GM18909 (cell line): ENCODE results near the gene CCDC57.

Experiments used
- ATAC-seq: cut with Tn5 transposase; IDR thresholded peaks from one replicate; pipeline ENCODE4 v1.9.1; 2021; ENCODE audit warnings: mild to moderate bottlenecking; ENCODE audit not compliant: unreplicated experiment, poor library complexity

Gene CCDC57

DNA sequence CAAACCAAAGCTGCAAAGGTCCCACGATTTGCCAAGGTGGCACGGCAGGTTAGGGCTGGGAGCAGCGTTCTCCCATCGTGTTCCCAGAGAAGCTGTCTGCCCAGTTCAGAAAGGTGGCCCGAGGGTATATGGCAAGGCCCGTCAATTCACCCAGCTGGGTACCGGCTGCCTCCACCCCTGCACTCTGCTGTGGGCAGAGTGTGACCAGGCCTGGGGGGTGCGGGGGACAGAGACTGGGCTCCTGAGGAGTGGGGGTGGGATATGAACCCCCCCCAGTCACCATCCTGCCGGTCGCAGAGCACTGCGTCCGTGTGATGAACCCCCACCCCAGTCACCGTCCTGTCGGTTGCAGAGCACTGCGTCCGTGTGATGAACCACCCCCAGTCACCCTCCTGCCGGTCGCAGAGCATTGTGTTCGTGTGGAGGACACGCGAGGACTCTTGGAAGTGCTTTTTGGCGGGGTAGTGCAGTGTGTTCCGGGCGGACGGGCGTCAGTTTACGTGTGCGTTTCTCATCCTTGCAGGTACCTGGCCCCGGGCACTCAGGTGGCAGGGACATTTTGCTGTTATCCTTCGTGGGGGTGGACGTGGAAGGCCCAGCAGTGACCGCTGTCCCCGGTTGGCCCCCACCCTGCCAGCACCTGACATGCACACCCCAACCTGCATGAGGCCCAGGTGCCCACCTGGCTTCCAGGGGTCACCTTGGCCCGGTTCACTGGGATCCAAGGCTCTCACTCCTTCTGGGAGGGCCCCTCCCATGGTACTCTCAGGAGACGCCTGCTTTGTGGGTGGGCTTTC is 111.9 kb downstream of the CCDC57 start:
- no peak for ATAC-seq

DNA sequence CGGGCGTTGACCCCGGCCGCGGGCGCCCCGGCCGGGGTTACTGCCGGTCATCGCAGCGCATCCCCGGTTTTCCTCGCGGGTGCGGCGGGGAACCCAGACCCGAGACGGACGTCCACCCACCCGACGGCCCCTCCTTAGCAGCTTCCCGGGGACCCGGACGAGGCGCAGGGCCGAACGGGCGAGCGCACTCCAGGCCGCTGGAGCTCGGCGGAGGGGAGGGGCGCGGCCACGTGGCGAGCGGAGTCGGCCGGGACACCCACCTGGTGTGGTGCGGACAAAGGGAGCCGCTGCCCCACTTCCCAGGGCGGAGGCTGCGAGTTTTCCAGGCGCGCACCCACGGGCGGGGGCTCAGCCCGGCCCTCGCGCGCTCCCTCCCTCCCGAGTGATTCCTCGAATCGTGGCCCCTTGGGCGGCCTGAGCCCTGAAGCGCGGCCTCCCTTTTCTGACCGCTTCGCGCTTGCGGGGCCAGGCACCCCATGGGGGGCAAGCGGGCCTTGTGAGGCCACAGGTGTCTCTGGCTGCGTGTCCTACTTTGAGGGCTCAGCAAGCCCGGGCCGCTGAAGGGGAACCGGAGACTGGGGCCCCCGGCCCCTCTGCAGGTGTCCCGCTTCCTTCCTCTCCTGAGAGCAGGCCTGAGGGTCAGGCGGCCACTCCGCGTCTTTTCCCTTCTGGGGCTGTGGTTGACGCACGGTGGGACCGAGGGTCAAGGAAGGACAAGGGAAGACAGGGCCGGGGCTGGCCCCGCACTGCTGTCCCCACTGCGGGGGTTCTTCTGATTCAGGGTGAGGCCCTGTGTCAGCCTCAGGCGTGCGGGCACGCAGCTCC is 113.5 kb downstream of the CCDC57 start:
- ATAC-seq = no peak

DNA sequence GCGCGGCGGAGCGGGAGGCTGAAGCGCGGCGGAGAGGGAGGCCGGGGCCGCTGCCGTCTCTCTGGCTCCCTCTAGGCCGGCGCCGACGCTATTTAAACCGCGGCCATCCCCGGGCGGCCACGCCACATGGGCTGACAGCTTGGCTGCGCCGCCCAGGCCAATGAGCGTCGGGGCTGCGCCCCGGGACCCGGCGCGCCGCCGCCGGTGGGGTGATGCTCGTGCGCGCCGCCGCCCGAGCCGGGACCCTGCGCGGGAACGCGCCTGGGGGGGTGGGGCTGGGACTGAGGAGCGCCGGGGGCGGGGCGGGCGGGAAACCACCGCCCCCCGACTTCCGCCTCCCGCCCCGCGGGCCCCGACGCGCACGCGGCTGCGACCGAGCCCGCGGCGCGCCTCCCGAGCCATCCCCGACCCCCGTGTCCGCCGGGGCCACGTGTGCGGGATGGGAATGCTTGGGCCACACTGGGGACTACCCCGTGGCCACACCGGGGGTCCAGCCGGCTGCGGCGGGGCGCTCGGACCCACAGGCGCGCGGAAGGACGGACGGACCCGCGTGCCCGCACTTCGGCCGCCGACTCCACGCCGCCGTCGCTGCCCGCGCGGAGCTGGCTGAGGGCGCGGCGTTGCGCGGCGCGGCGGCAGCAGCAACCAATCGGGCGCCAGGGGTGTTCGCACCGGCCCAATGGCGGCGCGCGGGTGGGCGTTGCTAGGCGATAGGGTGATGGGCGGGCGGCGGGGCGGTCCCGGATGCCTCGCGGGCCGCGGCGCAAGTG is 114.3 kb downstream of the CCDC57 start, which contains the start of gene FASN:
Gene FASN, minus strand, starts transcription at position 68 of the 770 bp plus-strand sequence. CDS start 1,791 bp downstream, outside the sequence.
- ATAC-seq = peak; percentile 69

DNA sequence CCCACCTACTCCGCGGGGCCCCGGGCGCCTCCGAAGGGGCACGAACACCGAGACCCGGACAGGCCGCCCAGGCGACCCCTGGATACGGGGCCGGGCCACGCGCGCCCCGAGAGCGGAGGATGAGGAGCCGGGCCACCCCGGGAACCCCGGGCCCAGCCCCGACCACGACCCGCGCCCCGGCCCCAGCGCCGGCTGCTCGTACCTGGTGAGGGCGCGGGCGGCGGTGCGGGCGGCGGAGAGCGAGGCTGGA is 114.8 kb downstream of the CCDC57 start:
- ATAC-seq = no peak

DNA sequence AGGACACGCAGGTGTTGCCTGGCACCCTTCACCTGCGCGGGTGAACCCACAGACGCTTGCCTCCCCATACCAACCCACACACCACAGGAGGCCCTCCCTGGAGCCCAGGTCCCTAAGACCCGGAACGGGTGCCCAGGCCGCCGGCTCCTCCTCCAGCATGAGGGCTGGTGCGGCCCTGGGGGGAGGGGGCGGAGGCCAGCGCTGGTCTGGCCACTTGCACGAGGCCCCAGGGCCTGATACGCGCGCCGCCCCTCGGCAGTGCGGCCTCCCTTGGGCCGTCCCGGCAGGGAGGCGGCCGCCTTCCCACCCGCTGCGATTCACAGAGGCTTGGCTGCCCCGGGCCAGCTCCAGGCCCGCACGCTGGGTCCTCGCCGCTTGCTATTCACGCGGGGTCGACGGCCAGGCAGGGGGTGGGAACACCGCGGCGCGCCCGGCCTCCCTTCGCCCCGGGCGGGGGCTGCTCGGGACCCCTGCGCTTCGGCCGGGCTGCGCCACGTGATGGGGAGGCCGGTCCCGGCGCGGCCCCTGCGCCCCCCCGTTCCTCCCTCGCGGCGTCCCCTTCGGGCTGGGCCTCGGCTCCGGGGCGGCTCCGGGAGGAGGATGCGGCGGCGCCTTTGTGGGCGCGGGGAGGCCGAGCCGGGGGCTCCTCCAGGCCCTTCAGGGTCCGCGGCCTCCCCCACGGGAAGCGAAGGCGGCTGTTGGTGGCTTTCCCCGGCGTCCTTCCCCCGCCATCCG is 115.3 kb downstream of the CCDC57 start:
- ATAC-seq = peak; percentile 3

DNA sequence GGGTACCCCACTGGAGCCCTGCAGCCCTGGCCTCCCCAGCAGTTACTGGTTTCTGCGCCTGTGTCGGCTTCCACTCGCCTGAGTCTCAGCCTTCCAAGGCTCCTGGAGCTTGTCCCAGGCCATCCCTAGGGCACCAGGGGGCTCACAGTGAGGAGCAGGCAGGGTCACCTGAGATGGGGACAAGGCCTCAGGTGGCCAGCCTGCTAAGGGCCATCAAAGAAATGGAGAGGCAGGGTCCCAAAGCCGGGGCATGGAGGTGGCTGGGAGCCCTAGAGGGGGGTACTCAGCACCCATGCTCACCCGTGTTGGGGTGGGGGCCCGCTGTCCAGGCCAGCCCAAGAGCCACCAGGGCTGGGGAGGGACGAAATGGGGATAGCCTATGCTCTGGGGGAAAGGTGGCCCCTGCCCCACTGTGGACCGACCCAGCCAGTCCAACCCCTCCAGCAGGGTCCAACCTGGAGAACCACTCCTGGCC is 115.9 kb downstream of the CCDC57 start:
- ATAC-seq = no peak

DNA sequence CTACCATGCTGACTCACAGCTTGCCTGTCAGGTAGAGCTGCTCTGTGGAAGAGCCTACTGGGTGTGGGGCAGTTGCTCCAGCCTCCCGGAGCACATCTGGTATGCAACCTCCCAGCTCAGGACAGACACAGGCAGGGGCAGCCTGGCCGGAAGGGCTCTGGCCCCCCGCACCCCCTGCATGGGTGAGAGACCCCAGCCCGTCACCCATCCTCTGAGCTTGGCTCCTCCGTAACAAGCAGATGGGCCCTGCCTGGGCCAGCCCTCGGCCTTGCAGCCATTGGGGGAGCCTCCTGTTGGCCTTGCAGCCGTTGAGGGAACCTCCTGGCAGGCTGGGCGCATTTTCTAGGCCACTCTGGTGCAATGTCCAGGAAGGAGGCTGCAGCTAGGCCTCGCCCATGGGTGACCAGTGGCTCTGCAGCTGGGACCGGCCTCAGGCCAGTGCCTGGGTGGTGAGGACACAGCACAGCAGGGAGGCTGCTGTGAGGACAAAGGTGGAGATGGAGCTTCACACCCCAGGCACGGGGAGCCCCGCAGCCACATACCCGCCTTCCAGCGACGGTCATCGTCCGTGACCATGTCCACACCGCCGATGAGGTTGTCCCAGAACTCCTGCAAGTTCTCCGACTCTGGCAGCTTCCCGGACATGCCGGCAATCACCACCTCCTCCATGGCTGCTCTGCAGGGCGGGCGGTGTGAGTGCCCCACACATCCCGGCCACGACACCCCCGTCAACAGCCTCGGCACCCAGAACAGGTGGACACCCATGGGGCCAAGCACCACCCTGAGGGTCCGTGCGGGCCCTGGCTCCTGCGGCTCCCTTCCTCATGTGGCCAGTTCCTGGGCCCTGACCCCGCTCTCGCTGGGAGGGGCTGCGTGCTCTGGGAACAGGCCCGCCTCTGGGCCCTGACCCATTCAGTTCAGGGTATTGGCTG is 116.6 kb downstream of the CCDC57 start:
- ATAC-seq = no peak

DNA sequence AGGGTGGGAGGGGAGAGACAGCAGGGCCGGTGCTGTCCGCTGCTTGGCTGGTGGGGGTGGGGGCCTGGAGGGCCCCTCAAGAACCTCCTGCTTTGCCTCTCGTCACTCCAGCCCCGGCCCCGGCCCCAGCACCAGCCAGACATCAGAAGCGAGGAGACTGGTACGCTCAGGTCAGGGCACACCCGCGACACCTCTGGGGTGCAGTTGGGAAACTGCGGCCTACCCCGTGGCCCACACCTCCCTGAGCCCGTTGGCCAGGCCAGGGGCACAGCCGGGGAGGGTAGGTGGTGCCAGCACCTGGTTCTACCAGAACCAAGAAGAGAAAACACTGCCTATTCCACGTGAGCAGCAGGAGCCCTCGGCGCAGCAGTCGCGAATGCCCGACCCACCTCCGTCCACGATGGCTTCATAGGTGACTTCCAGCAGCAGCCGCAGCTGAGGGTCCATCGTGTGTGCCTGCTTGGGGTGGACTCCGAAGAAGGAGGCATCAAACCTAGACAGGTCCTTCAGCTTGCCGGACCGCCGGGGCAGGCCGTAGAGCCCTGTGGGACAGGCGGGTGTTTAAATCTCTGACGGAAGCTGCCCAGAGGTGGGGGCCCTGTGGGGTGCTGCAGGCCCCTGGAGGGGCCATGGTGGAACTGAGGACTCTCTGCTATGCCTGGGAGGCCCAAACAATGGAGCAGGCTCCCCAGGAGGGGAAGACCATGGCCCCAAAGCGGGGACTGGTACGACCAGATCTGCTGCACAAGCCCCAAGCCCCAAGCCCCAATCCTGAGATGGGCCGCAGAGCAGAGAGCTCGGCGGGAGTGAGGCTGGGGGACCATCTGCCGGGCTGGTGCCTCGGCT is 117.5 kb downstream of the CCDC57 start:
- no peak for ATAC-seq

DNA sequence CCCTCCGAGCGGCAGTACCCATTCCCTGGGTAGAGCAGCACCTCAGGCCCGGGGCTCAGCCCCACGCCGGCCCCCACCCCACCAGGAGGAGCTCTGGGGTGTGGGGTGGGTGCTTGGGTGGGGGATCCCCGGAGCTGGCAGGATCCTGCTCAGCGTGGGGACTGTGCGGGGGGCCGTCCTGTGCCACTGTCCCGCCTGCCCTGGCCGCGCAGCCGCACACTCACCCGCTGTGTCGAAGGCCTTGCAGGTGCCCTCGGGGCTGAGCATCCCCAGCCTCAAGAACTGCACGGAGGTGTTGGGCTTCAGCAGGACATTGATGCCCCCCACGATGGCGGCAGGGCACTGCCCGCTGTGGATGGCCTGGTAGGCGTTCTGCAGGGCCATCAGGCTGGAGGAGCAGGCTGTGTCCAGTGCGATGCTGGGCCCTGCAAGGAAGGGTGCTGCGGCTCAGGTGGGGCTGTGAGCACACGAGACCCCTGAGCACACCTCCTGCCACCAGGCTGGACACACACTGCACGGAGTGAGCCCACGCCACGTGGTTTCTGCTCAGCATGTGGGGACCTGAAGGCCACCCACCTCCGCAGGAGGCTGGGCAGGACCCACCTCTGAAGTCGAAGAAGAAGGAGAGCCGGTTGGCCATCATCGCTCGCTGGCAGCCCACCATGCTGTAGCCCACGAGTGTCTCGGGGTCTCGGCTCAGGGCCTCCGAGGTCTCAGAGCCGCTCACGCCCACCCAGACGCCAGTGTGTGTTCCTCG is 119.5 kb downstream of the CCDC57 start:
- no peak for ATAC-seq

DNA sequence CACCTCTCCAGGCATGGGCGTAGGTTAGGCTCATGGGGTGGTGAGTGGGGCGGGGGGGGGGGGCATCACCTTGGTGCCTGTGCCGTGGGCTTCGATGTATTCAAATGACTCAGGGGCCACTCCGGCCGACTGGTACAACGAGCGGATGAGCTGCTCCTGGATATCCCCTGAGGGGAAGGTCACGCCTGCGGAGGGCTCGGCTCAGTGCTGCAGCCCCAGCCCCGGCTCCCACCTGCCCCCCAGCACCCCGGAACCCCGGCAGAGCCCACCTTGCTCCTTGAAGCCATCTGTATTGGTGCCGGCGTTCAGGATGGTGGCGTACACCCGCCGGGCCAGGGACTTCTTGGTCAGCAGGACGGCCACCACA is 120.0 kb downstream of the CCDC57 start:
- no peak for ATAC-seq

DNA sequence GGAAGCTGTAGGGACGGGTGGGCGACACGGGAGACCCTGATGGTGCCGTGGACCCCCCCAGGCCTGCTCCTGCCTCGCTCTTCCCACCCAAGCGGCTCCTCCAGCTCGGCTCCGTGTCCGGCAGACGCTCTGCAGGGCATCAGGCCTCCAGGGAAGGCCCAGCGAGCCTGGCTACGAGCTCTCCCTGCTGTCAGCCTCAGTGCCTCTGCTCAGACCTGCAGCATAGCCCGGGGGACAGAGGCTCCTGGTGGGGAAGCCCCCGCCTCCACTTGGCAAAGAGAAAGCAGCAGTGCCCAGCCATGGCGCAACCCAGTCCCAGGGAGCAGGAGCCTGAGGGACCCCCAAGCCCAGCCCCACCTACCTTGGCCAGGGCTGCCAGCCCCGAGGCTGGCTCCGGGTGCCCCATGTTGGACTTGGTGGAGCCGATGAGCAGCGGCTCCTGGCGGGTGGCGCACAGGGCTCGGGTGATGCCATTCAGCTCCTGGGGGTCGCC is 120.5 kb downstream of the CCDC57 start:
- ATAC-seq = no peak

DNA sequence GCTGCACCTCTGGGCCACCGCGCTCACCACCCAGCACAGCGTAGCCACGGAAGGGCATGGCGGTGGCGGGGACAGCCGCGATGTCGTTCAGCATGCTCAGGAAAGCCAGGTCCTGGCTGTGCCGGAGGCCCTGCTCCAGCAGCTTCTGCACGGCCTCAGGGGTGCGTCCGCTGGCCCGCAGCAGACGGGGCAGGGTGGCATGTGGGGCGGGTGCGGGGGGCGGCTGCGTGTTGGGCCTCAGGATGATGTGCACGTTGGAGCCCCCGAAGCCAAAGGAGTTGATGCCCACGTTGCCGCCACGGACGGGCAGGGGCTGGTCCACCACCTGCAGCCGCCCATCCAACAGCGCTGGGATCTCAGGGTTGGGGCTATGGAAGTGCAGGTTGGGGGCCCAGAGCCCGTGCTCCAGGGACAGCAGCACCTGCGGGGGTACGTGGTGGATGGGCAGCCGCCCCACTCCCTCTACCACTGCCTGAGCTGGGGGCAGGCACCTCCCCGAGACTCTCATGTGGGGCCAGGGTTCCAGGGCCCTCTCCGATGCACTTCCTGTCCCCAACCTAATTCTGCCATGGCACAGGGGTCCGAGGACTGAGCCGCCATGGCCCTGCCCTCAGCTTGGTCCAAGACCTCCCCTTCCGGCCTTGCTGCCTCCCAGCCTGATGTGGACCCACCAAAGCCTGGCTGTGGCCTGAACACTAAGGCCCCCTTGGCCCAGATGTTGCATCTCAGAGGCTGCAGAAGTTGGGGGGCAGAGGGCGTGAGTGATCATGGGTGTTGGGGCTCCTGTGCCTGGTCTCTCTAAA is 121.2 kb downstream of the CCDC57 start:
- no peak for ATAC-seq

DNA sequence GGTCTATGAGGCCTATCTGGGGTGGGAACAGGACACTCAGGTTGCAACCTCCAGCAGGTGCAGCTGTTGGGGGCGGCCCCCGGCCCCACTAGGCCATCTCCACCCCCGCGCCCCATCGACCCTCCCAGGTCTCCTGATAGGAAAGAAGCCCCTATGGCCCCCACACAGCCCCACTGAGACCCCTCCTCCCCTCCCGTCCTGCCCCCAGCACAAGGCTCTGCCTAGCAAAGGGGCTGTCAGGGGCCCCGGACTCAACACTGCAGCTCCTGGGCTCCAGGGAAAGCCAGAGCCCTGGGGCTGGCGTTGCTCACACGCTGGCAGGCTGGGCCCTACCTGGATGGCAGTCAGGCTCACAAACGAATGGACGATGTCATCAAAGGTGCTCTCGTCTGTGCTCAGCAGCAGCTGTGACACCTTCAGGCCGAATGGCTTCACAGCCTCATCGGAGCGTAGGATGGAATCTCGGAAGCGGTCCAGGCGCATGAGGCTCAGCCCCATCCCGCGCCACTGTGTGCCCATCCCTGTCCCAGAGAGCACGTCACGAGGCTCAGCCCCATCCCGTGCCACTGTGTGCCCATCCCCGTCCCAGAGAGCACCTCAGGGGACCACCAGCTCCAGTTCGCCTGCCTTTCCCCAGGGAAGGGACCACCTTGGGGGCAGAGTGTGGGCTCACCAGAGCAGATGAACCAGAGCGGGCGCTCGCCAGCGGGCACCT is 121.9 kb downstream of the CCDC57 start:
- ATAC-seq = no peak

DNA sequence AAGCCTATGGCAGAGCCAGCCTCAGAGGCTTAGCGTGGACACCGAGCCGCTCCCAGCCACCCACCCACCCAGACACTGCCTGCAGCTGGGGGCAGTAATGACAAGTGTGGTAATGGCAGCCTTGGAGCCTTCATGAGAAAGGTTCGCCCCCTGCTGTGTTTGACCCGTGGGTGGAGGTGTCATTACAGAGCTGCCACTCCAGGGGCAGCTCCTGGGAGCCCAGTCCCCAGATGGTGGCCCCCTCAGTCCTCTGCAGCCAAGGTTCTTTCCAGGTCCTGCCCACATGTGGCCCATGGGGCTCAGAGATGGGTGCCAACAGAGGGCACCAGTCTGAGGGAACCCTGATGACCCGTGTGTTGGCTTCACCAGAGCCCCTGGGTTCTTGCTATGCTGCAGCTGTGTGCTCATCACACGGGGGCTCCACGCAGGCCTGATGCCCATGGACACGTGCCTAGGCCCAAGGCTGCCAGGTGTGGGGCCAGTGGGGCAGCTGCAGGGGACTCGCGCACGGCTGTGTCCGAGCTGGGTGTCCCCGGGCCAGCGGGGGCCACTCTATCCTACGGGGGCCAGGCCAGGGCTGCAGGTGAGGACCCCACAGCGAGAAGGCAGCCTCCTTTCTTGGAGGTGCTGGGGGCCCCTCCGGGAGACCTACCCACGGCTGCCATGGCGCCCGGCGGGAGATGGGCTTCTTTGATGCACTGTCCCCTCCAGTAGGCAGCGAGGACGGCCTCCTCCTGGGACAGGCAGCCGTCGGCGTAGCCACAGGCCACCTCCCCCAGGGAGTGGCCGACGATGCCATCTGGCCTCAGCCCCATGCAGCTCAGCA is 122.7 kb downstream of the CCDC57 start:
- no peak for ATAC-seq
